Neural cell (in vitro differentiated cells): Measurements from ENCODE around the gene M1AP. TPM values are rescaled to one million over a fixed set of nuclear protein-coding genes. Genes with fewer than 3 reads are reported as not detected.

Source experiments
- H2AFZ ChIP-seq: fragments of 200-600, 300-800 bp; sonication (generic), shearing (Covaris generic); 2 replicates; pipeline ENCODE4 v1.6.0; 2014; ENCODE audit warnings: low read depth, mild to moderate bottlenecking, antibody characterized with exemption, low read length, moderate library complexity
- H3F3A ChIP-seq: fragments of 200-600 bp; shearing (Covaris generic); 2 replicates; pipeline ENCODE4 v1.6.1; 2016; ENCODE audit warnings: mild to moderate bottlenecking, moderate library complexity, mixed read lengths, antibody characterized with exemption, low read length; ENCODE audit not compliant: insufficient read depth, poor library complexity, severe bottlenecking
- H3K27ac ChIP-seq: fragments of 200-600, 300-800 bp; sonication (generic), shearing (Covaris generic); 2 replicates; pipeline ENCODE4 v1.5.1; 2014; ENCODE audit warnings: mild to moderate bottlenecking, low read length, moderate library complexity
- H3K27me3 ChIP-seq: fragments of 300-800, 200-600 bp; sonication (generic), shearing (Covaris generic); 2 replicates; pipeline ENCODE4 v1.6.0; 2014; ENCODE audit warnings: mild to moderate bottlenecking, low read depth, low read length, moderate library complexity; ENCODE audit not compliant: insufficient read depth
- H3K36me3 ChIP-seq: fragments of 300-800, 200-600 bp; sonication (generic), shearing (Covaris generic); 2 replicates; pipeline ENCODE4 v1.5.1; 2014; ENCODE audit warnings: mild to moderate bottlenecking, antibody characterized with exemption, low read length, moderate library complexity; ENCODE audit not compliant: insufficient read depth
- H3K4me2 ChIP-seq: fragments of 300-800, 200-600 bp; sonication (generic), shearing (Covaris generic); 2 replicates; pipeline ENCODE4 v1.6.0; 2014; ENCODE audit warnings: mild to moderate bottlenecking, low read length
- H3K4me3 ChIP-seq: fragments of 300-800, 200-600 bp; sonication (generic), shearing (Covaris generic); 2 replicates; pipeline ENCODE4 v1.5.1; 2014; ENCODE audit warnings: mild to moderate bottlenecking, low read length, moderate library complexity
- H3K79me2 ChIP-seq: fragments of 200-600 bp; shearing (Covaris generic); replicated peaks from 2 replicates; pipeline ENCODE4 v1.6.0; 2014; ENCODE audit warnings: mild to moderate bottlenecking, low read length, moderate library complexity; ENCODE audit not compliant: insufficient read depth
- H3K9ac ChIP-seq: fragments of 300-800, 200-600 bp; sonication (generic), shearing (Covaris generic); 2 replicates; pipeline ENCODE4 v1.6.1; 2016; ENCODE audit warnings: mild to moderate bottlenecking, low read length, mixed read lengths
- H3K9me2 ChIP-seq: fragments of 200-600 bp; shearing (Covaris generic); 2 replicates; pipeline ENCODE4 v1.6.1; 2016; ENCODE audit warnings: mild to moderate bottlenecking, low read length, mixed read lengths; ENCODE audit not compliant: insufficient read depth
- H3K9me3 ChIP-seq: fragments of 200-600, 300-800 bp; sonication (generic), shearing (Covaris generic); 2 replicates; pipeline ENCODE4 v1.6.1; 2016; ENCODE audit warnings: mild to moderate bottlenecking, mixed run types, low read length, moderate library complexity, mixed read lengths
- H4K20me1 ChIP-seq: fragments of 200-600 bp; shearing (Covaris generic); 2 replicates; pipeline ENCODE4 v1.6.1; 2016; ENCODE audit warnings: mild to moderate bottlenecking, mixed run types; ENCODE audit not compliant: insufficient read depth
- EP300 ChIP-seq: fragments of 450-650 bp; conservative IDR thresholded peaks from 2 replicates; pipeline ENCODE4 v1.6.1; 2014; ENCODE audit warnings: antibody characterized with exemption, mild to moderate bottlenecking, moderate library complexity; ENCODE audit not compliant: poor library complexity, severe bottlenecking
- EZH2 ChIP-seq: fragments of 200-600, 300-800 bp; shearing (Covaris generic), sonication (generic); IDR thresholded peaks from 2 replicates; pipeline ENCODE4 v1.6.1; 2014; ENCODE audit warnings: antibody characterized with exemption, low read length, borderline replicate concordance, mild to moderate bottlenecking; ENCODE audit not compliant: insufficient read depth, poor library complexity, severe bottlenecking
- MXI1 ChIP-seq: fragments of 450-650 bp; conservative IDR thresholded peaks from 2 replicates; pipeline ENCODE4 v1.6.1; 2014; ENCODE audit warnings: antibody characterized with exemption, mild to moderate bottlenecking; ENCODE audit not compliant: poor library complexity, severe bottlenecking
- POLR2AphosphoS5 ChIP-seq: IDR thresholded peaks from 2 replicates; pipeline ENCODE4 v1.6.1; 2012
- RAD21 ChIP-seq: fragments of 450-650 bp; conservative IDR thresholded peaks from 2 replicates; pipeline ENCODE4 v1.6.1; 2014; ENCODE audit warnings: antibody characterized with exemption, mild to moderate bottlenecking, moderate library complexity
- SMC3 ChIP-seq: fragments of 450-650 bp; conservative IDR thresholded peaks from 2 replicates; pipeline ENCODE4 v1.6.1; 2014; ENCODE audit warnings: antibody characterized with exemption, mild to moderate bottlenecking, moderate library complexity; ENCODE audit not compliant: poor library complexity
- TAF1 ChIP-seq: IDR thresholded peaks from 2 replicates; pipeline ENCODE4 v1.6.1; 2012; ENCODE audit warnings: low read depth
- polyA plus RNA-seq: library from polyadenylated mRNA; depleted of rRNA; stranded (reverse); fragments of >200 nt; gene quantifications from 2 replicates; pipeline ENCODE4 v1.2.3, GENCODE V29; 2014
- TF ChIP-seq, protein P1 (sequence below): IDR thresholded peaks from 2 replicates; pipeline ENCODE4 v1.6.1; 2012; ENCODE audit warnings: borderline replicate concordance
- TF ChIP-seq, protein P2 (sequence below): fragments of 450-650 bp; IDR thresholded peaks from 2 replicates; pipeline ENCODE4 v1.5.1; 2014; ENCODE audit warnings: antibody characterized with exemption, mild to moderate bottlenecking, moderate library complexity; ENCODE audit not compliant: poor library complexity, severe bottlenecking

The M1AP gene
- polyA plus RNA-seq, 1 donor from 2014 or later = not detected

DNA sequence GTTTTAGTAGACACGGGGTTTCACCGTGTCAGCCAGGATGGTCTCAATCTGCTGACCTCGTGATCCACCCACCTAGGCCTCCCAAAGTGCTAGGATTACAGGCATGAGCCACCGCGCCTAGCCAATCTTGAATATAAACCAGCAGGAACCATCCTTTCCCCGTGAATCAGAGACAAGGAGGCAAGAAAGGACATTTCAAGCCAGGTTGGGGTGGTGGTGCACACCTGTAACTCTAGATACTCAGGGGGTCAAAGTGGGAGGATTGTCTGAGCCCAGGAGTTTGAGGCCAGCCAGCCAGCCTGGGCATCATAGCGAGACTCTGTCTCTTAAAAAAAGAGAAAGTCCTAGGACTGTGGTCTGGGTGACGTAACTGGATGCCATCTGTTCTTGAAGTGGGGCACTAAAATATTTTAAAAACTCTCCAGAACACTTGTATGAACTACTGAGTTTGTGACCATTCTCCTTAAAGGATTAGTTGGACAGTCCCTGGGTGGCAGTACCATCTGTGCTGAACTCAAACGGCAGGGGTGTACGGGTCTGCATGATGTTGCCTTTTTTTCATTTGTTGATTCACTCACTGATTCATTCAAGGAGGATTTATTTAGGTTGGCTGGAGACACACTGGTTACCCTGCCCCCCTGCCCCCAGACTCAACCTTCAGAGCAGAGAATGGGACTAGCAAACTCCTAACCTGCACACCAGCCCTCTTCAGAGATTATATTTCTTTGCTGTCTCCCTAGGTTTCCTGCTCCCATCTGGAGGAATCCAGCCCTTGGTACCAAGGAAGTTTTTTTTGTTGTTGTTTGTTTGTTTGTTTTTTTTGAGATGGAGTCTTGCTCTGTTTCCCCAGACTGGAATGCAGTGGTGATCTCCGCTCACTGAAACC is 136.8 kb downstream of the M1AP start:
- H3K27me3 ChIP-seq = peaks cover 79% of the 10 kb centered on the region
- no peak overlapping the region for H3K27ac ChIP-seq
- no peak overlapping the region for H3K9ac ChIP-seq

DNA sequence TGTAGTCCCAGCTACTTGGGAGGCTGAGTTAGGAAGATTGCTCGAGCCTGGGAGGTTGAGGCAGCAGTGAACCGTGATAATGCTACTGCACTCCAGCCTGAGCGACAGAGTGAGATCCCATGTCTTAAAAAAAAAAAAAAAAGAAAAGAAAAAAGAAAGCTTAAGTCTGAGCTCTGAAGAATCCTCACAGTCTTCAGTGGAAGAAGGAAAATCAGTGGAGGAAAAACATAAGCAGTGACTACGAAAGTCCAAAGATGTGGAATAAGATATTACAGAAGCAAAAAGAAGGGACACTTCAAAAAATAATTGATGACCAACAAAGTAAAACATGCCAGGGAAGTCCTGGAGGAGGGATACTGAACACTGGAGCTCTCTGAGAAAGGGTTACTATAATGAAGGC is 137.9 kb downstream of the M1AP start:
- H3K27ac ChIP-seq = no peak overlapping the region
- H3K4me2 ChIP-seq = no peak overlapping the region
- peaks cover 6% of the 10 kb centered on the region for H3K79me2 ChIP-seq
- H2AFZ ChIP-seq = no peak overlapping the region
- H3F3A ChIP-seq = peaks cover 3% of the 10 kb centered on the region
- TF ChIP-seq EZH2 (no peak), TAF1 (no peak), EP300 (no peak), SMC3 (no peak), POLR2AphosphoS5 (no peak), RAD21 (no peak), MXI1 (no peak)
- TF ChIP-seq, protein P1, sequence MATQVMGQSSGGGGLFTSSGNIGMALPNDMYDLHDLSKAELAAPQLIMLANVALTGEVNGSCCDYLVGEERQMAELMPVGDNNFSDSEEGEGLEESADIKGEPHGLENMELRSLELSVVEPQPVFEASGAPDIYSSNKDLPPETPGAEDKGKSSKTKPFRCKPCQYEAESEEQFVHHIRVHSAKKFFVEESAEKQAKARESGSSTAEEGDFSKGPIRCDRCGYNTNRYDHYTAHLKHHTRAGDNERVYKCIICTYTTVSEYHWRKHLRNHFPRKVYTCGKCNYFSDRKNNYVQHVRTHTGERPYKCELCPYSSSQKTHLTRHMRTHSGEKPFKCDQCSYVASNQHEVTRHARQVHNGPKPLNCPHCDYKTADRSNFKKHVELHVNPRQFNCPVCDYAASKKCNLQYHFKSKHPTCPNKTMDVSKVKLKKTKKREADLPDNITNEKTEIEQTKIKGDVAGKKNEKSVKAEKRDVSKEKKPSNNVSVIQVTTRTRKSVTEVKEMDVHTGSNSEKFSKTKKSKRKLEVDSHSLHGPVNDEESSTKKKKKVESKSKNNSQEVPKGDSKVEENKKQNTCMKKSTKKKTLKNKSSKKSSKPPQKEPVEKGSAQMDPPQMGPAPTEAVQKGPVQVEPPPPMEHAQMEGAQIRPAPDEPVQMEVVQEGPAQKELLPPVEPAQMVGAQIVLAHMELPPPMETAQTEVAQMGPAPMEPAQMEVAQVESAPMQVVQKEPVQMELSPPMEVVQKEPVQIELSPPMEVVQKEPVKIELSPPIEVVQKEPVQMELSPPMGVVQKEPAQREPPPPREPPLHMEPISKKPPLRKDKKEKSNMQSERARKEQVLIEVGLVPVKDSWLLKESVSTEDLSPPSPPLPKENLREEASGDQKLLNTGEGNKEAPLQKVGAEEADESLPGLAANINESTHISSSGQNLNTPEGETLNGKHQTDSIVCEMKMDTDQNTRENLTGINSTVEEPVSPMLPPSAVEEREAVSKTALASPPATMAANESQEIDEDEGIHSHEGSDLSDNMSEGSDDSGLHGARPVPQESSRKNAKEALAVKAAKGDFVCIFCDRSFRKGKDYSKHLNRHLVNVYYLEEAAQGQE = no peak
- TF ChIP-seq, protein P2, sequence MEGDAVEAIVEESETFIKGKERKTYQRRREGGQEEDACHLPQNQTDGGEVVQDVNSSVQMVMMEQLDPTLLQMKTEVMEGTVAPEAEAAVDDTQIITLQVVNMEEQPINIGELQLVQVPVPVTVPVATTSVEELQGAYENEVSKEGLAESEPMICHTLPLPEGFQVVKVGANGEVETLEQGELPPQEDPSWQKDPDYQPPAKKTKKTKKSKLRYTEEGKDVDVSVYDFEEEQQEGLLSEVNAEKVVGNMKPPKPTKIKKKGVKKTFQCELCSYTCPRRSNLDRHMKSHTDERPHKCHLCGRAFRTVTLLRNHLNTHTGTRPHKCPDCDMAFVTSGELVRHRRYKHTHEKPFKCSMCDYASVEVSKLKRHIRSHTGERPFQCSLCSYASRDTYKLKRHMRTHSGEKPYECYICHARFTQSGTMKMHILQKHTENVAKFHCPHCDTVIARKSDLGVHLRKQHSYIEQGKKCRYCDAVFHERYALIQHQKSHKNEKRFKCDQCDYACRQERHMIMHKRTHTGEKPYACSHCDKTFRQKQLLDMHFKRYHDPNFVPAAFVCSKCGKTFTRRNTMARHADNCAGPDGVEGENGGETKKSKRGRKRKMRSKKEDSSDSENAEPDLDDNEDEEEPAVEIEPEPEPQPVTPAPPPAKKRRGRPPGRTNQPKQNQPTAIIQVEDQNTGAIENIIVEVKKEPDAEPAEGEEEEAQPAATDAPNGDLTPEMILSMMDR = no peak
- H3K9ac ChIP-seq = no peak overlapping the region
- H3K9me2 ChIP-seq = no peaks in the 10 kb centered on the region
- H3K4me3 ChIP-seq = no peak overlapping the region
- H3K36me3 ChIP-seq = peaks cover 6% of the 10 kb centered on the region
- no peaks in the 10 kb centered on the region for H4K20me1 ChIP-seq
- H3K27me3 ChIP-seq = peaks cover 75% of the 10 kb centered on the region
- H3K9me3 ChIP-seq = no peaks in the 10 kb centered on the region

More for the DNA sequence above, 136.8 kb downstream of the M1AP start:
- H3K4me3 ChIP-seq = no peak overlapping the region
- H3K36me3 ChIP-seq = no peaks in the 10 kb centered on the region
- H3K4me2 ChIP-seq = no peak overlapping the region
- H3K9me2 ChIP-seq = no peaks in the 10 kb centered on the region
- H3K9me3 ChIP-seq = no peaks in the 10 kb centered on the region
- TF ChIP-seq POLR2AphosphoS5 (no peak), SMC3 (no peak), EP300 (no peak)
- TF ChIP-seq, protein P1 = no peak
- TF ChIP-seq, protein P2 = no peak
- peaks cover 6% of the 10 kb centered on the region for H3K79me2 ChIP-seq
- H3F3A ChIP-seq = peaks cover 3% of the 10 kb centered on the region
- H4K20me1 ChIP-seq = no peaks in the 10 kb centered on the region
- no peak overlapping the region for H2AFZ ChIP-seq
